Measurements from ENCODE around the gene MSX2. TPM values are rescaled to one million over a fixed set of nuclear protein-coding genes. Genes with fewer than 3 reads are reported as not detected.

Gene MSX2
- polyA plus RNA-seq, 3 donors: 0.14 TPM; not detected in 2

DNA sequence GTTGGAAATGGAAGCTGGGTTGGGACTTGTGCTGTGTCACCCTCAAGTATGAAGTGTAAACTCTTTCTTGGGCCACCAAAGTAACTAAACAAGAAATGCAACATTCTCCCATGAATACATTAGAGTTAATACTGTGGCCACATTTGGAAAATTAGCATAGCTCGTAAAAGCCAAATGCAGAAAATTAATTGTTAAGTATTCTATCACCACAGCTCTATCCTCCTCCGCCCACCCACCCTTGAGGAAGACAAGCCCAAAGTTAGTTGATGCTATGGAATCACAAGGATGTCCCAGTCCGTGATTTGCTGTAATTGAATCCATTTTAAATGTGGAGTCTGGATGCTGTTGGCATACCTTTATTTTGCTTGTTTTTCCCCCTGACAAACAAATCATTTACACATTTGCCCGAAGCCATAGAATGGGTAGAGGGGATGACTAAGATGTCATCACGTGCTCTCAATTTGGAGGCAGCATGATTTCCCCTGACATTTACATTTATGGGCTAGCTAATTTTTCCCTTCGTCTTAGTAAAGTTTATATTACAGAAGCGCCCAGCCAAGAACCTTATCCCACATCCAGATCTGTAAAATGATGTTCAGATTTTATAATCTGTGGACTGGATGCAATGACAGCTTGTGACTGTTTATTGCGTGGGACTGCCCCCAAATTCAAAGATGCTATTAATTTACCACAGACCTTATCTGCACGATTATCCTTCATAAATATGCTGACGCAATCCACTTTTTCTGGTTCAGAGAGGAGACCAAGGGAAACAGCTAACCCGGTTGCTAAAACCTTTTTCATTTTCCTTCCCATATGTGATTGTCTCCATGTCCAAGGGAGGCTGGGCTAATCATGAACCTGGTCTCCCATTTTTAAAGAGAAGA is 3.7 kb downstream of the MSX2 start:
- H3K9me3 Mint-ChIP-seq: peaks cover 9 to 45% (median 30%) of the 10 kb centered on the region in 7 donors
- no peak for DNase-seq
- TF ChIP-seq, protein P1, sequence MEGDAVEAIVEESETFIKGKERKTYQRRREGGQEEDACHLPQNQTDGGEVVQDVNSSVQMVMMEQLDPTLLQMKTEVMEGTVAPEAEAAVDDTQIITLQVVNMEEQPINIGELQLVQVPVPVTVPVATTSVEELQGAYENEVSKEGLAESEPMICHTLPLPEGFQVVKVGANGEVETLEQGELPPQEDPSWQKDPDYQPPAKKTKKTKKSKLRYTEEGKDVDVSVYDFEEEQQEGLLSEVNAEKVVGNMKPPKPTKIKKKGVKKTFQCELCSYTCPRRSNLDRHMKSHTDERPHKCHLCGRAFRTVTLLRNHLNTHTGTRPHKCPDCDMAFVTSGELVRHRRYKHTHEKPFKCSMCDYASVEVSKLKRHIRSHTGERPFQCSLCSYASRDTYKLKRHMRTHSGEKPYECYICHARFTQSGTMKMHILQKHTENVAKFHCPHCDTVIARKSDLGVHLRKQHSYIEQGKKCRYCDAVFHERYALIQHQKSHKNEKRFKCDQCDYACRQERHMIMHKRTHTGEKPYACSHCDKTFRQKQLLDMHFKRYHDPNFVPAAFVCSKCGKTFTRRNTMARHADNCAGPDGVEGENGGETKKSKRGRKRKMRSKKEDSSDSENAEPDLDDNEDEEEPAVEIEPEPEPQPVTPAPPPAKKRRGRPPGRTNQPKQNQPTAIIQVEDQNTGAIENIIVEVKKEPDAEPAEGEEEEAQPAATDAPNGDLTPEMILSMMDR (IDR thresholded peaks at IDR 0.05): no peak
- Histone ChIP-seq H3K27me3 (ENCODE audit: control insufficient read depth in 2 of 2, insufficient read depth in 2 of 2, low read length in 2 of 2) (peaks cover 68 to 98% of the 10 kb centered on the region in 2 donors), H3K4me1 (ENCODE audit: control insufficient read depth in 1 of 2, insufficient read depth in 2 of 2, low read length in 2 of 2) (peaks cover 0 to 4% of the 10 kb centered on the region in 2 donors), H3K36me3 (replicated peaks in 1 of 2; ENCODE audit: control insufficient read depth in 1 of 2, insufficient read depth in 2 of 2, low read length in 2 of 2) (no peaks in the 10 kb centered on the region), H3K9me3 (replicated peaks in 1 of 2; ENCODE audit: control insufficient read depth in 1 of 2, insufficient read depth in 1 of 2, low read length in 2 of 2) (peaks cover 11 to 57% of the 10 kb centered on the region in 2 donors), H3K4me2 (replicated peaks; ENCODE audit: extremely low read depth, low read length, poor library complexity, severe bottlenecking) (no peak overlapping the region), H3K27ac (ENCODE audit: low read depth in 1 of 2, low read length in 2 of 2) (no peak overlapping the region), H3K4me3 (replicated peaks in 1 of 3; ENCODE audit: low read depth in 2 of 3, low read length in 3 of 3) (no peak overlapping the region), H3K9ac (ENCODE audit: insufficient read depth, low read length, poor library complexity, severe bottlenecking) (no peak overlapping the region), H4K20me1 (ENCODE audit: insufficient read depth, low read length) (no peaks in the 10 kb centered on the region), H2AFZ (ENCODE audit: insufficient read depth, low read depth, low read length, poor library complexity, severe bottlenecking) (no peak overlapping the region), H3K79me2 (ENCODE audit: insufficient read depth, low read length) (no peaks in the 10 kb centered on the region)
- WGBS (ENCODE audit: insufficient coverage): no CpG with 5 or more reads among the region's 11 CpGs
- no peak overlapping the region for H3K27ac Mint-ChIP-seq
- H3K27me3 Mint-ChIP-seq (ENCODE audit: low read depth in 3 of 3): peaks cover 93 to 99% (median 95%) of the 10 kb centered on the region in 3 donors
- H3K4me3 Mint-ChIP-seq: peak overlapping the region in 1 of 2 donors; percentile 54
- peaks cover 7 to 8% of the 10 kb centered on the region in 2 donors for H3K36me3 Mint-ChIP-seq
- intact Hi-C loops (cut with micrococcal nuclease): no loop called here
- H3K4me1 Mint-ChIP-seq: peaks cover 13% of the 10 kb centered on the region

DNA sequence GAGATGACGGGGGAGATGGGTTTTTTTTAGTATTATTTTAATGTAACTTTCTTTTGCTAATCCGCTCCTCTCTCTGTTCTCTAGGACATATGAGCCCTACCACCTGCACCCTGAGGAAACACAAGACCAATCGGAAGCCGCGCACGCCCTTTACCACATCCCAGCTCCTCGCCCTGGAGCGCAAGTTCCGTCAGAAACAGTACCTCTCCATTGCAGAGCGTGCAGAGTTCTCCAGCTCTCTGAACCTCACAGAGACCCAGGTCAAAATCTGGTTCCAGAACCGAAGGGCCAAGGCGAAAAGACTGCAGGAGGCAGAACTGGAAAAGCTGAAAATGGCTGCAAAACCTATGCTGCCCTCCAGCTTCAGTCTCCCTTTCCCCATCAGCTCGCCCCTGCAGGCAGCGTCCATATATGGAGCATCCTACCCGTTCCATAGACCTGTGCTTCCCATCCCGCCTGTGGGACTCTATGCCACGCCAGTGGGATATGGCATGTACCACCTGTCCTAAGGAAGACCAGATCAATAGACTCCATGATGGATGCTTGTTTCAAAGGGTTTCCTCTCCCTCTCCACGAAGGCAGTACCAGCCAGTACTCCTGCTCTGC is 4.8 kb downstream of the MSX2 start:
- DNase-seq: no peak
- H3K36me3 Mint-ChIP-seq: peaks cover 0 to under 1% of the 10 kb centered on the region in 2 donors
- peaks cover 92 to 99% (median 95%) of the 10 kb centered on the region in 3 donors for H3K27me3 Mint-ChIP-seq (ENCODE audit: low read depth in 3 of 3)
- TF ChIP-seq, protein P1 (IDR thresholded peaks at IDR 0.05): no peak
- Histone ChIP-seq H3K27ac (ENCODE audit: low read depth in 1 of 2, low read length in 2 of 2) (no peak overlapping the region), H3K9ac (ENCODE audit: insufficient read depth, low read length, poor library complexity, severe bottlenecking) (no peak overlapping the region), H3K4me2 (replicated peaks; ENCODE audit: extremely low read depth, low read length, poor library complexity, severe bottlenecking) (no peak overlapping the region), H3K4me3 (replicated peaks in 1 of 3; ENCODE audit: low read depth in 2 of 3, low read length in 3 of 3) (no peak overlapping the region), H2AFZ (ENCODE audit: insufficient read depth, low read depth, low read length, poor library complexity, severe bottlenecking) (no peak overlapping the region), H3K4me1 (ENCODE audit: control insufficient read depth in 1 of 2, insufficient read depth in 2 of 2, low read length in 2 of 2) (peaks cover 0 to 4% of the 10 kb centered on the region in 2 donors), H3K36me3 (replicated peaks in 1 of 2; ENCODE audit: control insufficient read depth in 1 of 2, insufficient read depth in 2 of 2, low read length in 2 of 2) (no peaks in the 10 kb centered on the region), H3K9me3 (replicated peaks in 1 of 2; ENCODE audit: control insufficient read depth in 1 of 2, insufficient read depth in 1 of 2, low read length in 2 of 2) (peaks cover 5 to 45% of the 10 kb centered on the region in 2 donors), H4K20me1 (ENCODE audit: insufficient read depth, low read length) (no peaks in the 10 kb centered on the region), H3K27me3 (ENCODE audit: control insufficient read depth in 2 of 2, insufficient read depth in 2 of 2, low read length in 2 of 2) (peaks cover 68 to 98% of the 10 kb centered on the region in 2 donors), H3K79me2 (ENCODE audit: insufficient read depth, low read length) (no peaks in the 10 kb centered on the region)
- H3K27ac Mint-ChIP-seq: peak overlapping the region in 1 of 7 donors; percentile 0
- intact Hi-C loops (cut with micrococcal nuclease): no loop called here
- peaks cover 1 to 34% (median 18%) of the 10 kb centered on the region in 7 donors for H3K9me3 Mint-ChIP-seq
- H3K4me3 Mint-ChIP-seq: peak overlapping the region in 1 of 2 donors; percentile 68
- peaks cover 6% of the 10 kb centered on the region for H3K4me1 Mint-ChIP-seq
- WGBS (ENCODE audit: insufficient coverage): 76% methylated on average over 13 of the region's 18 CpGs
